ENCODE data around the gene JAZF1.

The JAZF1 gene

DNA sequence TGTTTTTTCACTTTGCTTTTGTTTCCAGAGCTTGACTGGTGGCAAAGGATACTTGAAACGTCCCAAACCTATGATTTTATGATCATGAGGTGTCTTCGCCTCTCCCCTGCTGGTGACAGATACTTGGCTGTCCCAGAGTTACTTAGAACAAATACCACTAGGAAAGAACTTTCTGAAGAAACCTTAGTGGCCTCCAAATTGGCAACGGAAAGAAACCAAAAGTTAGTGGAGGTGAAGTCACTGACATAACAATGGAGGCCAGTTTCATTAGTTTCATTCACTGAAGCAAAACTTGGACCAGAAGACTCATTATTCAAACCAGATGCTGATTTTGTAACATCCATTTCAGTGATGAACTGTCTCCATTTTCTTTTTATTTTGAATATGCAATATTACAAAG is 68.6 kb downstream of the JAZF1 start:
- TF ChIP-seq GABPA (IDR thresholded peaks at IDR 0.05; ENCODE audit: low read depth): no peak
- TF ChIP-seq, protein P1, sequence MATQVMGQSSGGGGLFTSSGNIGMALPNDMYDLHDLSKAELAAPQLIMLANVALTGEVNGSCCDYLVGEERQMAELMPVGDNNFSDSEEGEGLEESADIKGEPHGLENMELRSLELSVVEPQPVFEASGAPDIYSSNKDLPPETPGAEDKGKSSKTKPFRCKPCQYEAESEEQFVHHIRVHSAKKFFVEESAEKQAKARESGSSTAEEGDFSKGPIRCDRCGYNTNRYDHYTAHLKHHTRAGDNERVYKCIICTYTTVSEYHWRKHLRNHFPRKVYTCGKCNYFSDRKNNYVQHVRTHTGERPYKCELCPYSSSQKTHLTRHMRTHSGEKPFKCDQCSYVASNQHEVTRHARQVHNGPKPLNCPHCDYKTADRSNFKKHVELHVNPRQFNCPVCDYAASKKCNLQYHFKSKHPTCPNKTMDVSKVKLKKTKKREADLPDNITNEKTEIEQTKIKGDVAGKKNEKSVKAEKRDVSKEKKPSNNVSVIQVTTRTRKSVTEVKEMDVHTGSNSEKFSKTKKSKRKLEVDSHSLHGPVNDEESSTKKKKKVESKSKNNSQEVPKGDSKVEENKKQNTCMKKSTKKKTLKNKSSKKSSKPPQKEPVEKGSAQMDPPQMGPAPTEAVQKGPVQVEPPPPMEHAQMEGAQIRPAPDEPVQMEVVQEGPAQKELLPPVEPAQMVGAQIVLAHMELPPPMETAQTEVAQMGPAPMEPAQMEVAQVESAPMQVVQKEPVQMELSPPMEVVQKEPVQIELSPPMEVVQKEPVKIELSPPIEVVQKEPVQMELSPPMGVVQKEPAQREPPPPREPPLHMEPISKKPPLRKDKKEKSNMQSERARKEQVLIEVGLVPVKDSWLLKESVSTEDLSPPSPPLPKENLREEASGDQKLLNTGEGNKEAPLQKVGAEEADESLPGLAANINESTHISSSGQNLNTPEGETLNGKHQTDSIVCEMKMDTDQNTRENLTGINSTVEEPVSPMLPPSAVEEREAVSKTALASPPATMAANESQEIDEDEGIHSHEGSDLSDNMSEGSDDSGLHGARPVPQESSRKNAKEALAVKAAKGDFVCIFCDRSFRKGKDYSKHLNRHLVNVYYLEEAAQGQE (IDR thresholded peaks at IDR 0.05; ENCODE audit: insufficient replicate concordance, low read depth): no peak
- no peak for TF ChIP-seq SPI1 (IDR thresholded peaks at IDR 0.05; ENCODE audit: borderline replicate concordance, low read depth)
- TF ChIP-seq POLR2AphosphoS5 (IDR thresholded peaks at IDR 0.05; ENCODE audit: low read depth): no peak
- TF ChIP-seq, protein P2, sequence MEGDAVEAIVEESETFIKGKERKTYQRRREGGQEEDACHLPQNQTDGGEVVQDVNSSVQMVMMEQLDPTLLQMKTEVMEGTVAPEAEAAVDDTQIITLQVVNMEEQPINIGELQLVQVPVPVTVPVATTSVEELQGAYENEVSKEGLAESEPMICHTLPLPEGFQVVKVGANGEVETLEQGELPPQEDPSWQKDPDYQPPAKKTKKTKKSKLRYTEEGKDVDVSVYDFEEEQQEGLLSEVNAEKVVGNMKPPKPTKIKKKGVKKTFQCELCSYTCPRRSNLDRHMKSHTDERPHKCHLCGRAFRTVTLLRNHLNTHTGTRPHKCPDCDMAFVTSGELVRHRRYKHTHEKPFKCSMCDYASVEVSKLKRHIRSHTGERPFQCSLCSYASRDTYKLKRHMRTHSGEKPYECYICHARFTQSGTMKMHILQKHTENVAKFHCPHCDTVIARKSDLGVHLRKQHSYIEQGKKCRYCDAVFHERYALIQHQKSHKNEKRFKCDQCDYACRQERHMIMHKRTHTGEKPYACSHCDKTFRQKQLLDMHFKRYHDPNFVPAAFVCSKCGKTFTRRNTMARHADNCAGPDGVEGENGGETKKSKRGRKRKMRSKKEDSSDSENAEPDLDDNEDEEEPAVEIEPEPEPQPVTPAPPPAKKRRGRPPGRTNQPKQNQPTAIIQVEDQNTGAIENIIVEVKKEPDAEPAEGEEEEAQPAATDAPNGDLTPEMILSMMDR (IDR thresholded peaks at IDR 0.05; ENCODE audit: insufficient read depth, low read length): no peak
- Histone ChIP-seq H3K27ac (replicated peaks) (no peak overlapping the region), H3K4me3 (replicated peaks; ENCODE audit: insufficient read depth, low read length) (no peak overlapping the region), H3K27me3 (ENCODE audit: insufficient read depth, poor library complexity, severe bottlenecking) (no peaks in the 10 kb centered on the region)
- DNase-seq (ENCODE audit: low read depth in 1 of 2, low spot score in 1 of 2): no peak

DNA sequence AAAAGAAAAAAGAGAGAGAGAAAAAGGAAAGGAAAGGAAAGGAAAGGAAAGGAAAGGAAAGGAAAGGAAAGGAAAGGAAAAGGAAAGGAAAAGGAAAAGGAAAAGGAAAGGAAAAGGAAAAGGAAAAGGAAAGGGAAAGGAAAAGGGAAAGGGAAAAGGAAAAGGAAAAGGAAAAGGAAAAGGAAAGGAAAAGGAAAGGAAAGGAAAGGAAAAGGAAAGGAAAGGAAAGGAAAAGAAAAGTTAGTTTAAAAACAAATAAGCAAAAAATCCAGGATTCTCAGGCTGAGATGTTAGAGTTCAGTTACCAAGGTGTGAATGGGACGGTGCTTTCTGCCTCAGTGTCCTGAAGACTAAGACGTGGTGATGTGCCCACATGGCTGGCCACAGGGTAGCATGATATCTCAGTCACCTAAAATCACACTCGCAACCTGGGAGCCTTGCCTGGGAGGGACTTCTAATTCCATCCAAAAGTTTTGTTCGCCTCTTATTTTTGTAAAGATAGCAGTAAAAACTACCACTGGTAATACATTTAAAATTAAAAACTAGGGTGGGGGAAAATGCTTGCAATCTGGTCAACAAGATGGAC is 70.1 kb downstream of the JAZF1 start:
- no peak overlapping the region for H3K4me3 ChIP-seq (replicated peaks; ENCODE audit: insufficient read depth, low read length)
- no peak for DNase-seq (ENCODE audit: low read depth in 1 of 2, low spot score in 1 of 2)
- no peaks in the 10 kb centered on the region for H3K27me3 ChIP-seq (ENCODE audit: insufficient read depth, poor library complexity, severe bottlenecking)
- no peak overlapping the region for H3K27ac ChIP-seq (replicated peaks)
- TF ChIP-seq, protein P2 (IDR thresholded peaks at IDR 0.05; ENCODE audit: insufficient read depth, low read length): no peak
- no peak for TF ChIP-seq POLR2AphosphoS5 (IDR thresholded peaks at IDR 0.05; ENCODE audit: low read depth)
- no peak for TF ChIP-seq SPI1 (IDR thresholded peaks at IDR 0.05; ENCODE audit: borderline replicate concordance, low read depth)
- no peak for TF ChIP-seq GABPA (IDR thresholded peaks at IDR 0.05; ENCODE audit: low read depth)
- TF ChIP-seq, protein P1 (IDR thresholded peaks at IDR 0.05; ENCODE audit: insufficient replicate concordance, low read depth): no peak

GRCh38 chr7:28108747-28109146 is 71.8 kb downstream of the JAZF1 start:
- no peak overlapping the region for H3K4me3 ChIP-seq (replicated peaks; ENCODE audit: insufficient read depth, low read length)
- no peak overlapping the region for H3K27ac ChIP-seq (replicated peaks)
- TF ChIP-seq SPI1 (IDR thresholded peaks at IDR 0.05; ENCODE audit: borderline replicate concordance, low read depth) (no peak), GABPA (IDR thresholded peaks at IDR 0.05; ENCODE audit: low read depth) (no peak), POLR2AphosphoS5 (IDR thresholded peaks at IDR 0.05; ENCODE audit: low read depth) (no peak)
- TF ChIP-seq, protein P1 (IDR thresholded peaks at IDR 0.05; ENCODE audit: insufficient replicate concordance, low read depth): no peak
- TF ChIP-seq, protein P2 (IDR thresholded peaks at IDR 0.05; ENCODE audit: insufficient read depth, low read length): no peak
- DNase-seq (ENCODE audit: low read depth in 1 of 2, low spot score in 1 of 2): no peak
- no peaks in the 10 kb centered on the region for H3K27me3 ChIP-seq (ENCODE audit: insufficient read depth, poor library complexity, severe bottlenecking)

Measured in HL-60 (cell line).